Choroid plexus epithelial cell (primary cell): ENCODE results near the gene TPM3.
A peak's percentile ranks its signal among the peaks of the same experiment; 100 is the strongest.

Source experiments
- DNase-seq: peaks from one replicate; pipeline ENCODE4 v3.0.0-alpha.2; 2010; ENCODE audit warnings: low read depth
- H3K4me3 ChIP-seq: 2 replicates; pipeline ENCODE4 v1.5.1; 2011; ENCODE audit warnings: low read depth, mild to moderate bottlenecking, control low read depth, low read length, moderate library complexity
- TF ChIP-seq, protein P1 (sequence below): conservative IDR thresholded peaks from 2 replicates; pipeline ENCODE4 v1.5.1; 2011; ENCODE audit warnings: low read depth, mild to moderate bottlenecking, control low read depth, inconsistent platforms, low read length, moderate library complexity

TPM3 gene

DNA sequence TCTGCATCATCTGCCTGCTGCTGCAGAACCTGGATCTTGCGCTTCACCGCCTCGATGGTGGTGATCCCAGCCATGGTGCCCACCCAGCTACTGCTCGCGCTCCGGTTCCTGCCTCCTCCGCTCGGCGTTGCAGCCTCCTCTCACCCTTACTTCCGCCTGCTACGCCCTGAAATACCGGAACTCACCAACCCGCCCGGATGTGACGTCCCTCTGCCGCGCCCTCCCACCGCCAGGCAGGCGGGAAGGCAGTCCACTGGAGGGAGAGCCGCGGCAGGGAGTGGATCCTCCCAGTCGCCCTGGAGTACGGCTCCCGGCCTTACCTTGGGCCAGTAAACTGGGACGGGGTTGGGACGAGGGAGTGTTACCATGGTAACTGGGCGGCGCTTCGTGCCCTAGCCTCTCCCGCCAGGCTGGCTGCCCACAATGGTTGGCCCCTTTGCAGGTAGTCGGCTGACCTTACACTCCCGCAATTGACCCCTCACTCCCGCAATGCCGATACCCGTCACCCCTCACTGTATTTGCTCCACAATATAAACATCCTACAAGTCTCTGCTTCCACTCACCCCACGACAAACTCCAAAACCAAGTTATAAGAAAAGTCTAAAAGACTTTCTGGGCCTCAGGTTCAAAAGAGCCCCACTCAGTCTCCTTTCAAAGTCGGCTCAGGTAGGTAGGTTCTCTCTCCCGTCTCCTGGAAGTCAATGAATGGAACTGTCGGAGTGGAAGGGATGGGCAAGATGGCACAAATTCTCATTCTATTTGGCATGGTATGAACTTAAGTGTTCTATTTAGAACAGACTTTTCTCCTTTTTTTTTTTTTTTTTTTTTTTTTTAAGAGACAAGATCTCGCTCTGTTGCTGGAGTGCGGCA is 8.6 kb downstream of the TPM3 start:
- peak; percentile 96 for DNase-seq
- peak overlapping the region; percentile 96 for H3K4me3 ChIP-seq

DNA sequence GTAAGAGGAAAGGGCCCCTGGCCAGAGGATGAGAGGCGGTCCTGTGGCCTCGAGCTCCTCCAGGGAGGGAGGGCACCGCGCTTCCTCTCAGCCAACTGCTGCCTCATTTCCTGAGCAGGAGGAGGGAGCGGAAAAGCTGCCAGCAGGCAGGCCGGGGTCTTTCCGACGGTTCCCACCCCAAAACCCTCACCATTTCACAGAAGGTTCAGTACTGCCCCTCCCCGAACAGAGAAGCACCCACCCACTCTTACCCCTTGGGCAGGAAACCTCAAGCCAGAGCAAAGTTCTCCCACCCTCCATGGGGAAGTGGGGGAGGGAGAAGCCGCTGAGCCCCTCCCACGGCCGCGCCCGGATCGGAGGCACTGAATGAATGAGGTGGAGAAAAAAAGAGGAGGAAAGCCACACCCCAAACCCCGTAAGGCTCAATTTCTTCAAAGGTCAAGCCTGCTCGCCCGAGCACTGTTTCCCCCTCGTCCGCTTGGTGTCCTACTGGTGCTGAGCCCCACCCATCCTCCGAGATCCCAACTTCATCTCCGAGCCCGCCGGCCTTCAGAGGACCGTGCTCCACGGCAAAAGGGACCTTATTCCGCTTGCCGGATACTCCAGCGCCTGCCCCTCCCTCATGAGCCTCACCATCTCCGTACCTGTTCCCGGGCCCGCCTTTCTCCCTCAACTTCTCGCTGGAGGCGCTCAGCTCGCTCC is 9.4 kb downstream of the TPM3 start:
- H3K4me3 ChIP-seq, result peak overlapping the region; percentile 96
- DNase-seq, result no peak
- TF ChIP-seq, protein P1, sequence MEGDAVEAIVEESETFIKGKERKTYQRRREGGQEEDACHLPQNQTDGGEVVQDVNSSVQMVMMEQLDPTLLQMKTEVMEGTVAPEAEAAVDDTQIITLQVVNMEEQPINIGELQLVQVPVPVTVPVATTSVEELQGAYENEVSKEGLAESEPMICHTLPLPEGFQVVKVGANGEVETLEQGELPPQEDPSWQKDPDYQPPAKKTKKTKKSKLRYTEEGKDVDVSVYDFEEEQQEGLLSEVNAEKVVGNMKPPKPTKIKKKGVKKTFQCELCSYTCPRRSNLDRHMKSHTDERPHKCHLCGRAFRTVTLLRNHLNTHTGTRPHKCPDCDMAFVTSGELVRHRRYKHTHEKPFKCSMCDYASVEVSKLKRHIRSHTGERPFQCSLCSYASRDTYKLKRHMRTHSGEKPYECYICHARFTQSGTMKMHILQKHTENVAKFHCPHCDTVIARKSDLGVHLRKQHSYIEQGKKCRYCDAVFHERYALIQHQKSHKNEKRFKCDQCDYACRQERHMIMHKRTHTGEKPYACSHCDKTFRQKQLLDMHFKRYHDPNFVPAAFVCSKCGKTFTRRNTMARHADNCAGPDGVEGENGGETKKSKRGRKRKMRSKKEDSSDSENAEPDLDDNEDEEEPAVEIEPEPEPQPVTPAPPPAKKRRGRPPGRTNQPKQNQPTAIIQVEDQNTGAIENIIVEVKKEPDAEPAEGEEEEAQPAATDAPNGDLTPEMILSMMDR, result peak; percentile 10

More for the DNA sequence above, 8.6 kb downstream of the TPM3 start:
- TF ChIP-seq, protein P1, result no peak

DNA sequence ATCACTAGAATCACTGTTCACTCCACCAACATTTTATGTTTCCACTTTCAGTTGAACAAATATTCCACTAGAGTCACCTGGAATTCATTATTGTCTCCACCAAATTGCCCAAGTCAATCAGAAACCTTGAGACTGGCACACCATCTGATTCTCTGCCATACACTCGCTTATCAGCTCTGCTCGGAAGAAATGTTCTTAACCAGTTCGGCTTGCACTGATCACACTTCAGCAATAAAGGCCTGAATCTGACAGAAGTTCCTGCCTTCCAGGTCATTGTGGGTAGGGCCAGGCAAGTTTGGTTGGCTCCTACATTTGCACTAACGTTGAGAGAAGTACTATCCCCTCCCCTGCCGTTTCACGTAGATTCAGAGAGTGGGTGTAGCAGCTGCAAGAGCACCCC is 10.0 kb downstream of the TPM3 start:
- DNase-seq, result peak; percentile 90
- TF ChIP-seq, protein P1, result no peak
- peak overlapping the region; percentile 96 for H3K4me3 ChIP-seq

DNA sequence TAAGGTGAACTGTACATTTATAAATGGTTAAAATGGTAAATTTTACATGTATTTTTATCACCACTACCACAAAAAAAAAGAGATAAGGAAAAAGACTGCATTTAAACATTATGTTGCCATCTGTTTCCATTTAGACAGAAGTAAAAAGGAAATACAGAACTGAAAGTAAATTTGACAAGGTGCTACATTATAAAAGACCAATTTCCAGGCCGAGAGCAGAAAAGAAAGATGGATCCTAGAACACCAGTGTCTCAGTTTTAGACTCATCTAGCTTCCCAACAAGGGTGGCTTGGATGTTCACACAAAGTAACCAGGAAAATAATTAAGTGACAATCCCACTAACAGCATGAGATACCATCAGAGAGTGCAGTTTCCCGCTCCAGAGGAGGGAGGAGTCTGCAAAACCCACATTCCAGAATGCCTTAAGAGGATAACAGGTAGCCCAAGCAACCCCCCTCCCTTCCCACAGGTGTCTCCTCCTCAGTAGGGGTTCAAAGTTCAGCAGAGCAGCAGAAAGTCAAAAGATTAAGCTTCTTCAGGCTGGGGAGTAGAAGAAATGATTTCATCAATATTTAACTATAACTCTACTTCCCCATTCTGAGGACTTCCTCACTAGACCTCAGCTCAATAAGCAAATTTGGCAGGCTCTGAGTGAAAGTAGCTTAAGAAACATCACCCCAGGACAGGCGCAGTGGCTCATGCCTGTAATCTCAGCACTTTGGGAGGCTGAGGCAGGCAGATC is 11.8 kb downstream of the TPM3 start:
- no peak for DNase-seq
- H3K4me3 ChIP-seq, result no peak overlapping the region
- TF ChIP-seq, protein P1, result no peak

DNA sequence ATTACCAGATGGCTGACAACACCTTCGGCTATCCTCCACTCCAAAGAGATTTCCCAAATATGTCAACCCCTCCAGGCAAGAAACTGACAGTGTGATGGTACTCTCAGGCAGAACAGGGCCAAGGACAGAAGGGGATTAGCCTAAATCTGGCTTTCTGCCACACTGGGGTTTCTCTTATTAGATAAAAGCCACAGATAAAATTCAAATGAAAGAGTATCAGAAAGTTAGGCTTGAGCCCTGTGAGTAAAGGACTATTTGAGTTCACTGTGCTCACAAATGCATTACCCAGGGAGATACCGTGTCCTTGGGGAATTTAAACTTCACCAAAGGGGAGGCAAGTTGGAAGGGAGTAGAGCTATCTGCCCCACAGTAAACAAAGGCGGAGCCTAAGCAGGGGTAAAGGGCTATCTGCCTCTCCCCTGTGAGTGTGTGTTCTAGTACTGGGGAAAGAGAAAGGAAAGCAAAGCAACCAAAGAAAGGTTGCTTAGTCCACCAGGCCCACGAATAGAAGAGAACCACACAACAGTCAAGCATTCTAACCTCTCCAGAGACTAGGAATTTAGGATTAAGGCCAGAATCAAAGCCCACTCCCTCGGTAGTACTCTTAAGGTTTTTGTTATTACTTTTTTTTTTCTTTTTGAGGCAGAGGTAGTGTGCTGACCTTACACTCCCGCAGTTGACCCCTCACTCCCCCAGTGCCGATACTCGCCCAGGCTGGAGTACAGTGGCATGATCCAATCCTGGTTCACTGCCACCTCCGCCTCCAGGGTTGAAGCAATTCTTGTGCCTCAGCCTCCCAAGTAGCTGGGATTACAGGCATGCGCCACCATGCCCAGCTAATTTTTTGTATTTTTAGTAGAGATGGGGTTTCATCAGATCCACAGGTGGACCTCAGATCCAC is 12.7 kb downstream of the TPM3 start:
- no peak for DNase-seq
- TF ChIP-seq, protein P1, result no peak
- no peak overlapping the region for H3K4me3 ChIP-seq

DNA sequence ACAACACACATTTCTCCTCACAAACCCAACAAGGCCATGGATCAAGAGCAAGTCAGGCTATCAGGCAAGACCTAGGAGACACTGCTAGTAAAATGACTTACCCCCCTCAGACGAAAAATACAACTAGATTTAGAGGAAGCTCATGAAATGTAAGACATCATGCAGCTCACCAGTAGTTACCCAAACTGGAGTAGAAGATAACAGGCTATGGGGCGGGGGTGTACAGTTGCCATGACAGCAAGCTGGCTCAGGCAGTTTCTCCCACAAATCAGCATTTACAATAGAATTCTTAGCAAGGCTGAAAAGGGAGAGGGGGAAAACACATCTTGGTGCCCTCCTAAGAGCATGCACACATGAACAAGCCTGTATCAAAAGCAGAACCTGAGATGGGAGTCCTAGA is 13.9 kb downstream of the TPM3 start:
- peak; percentile 31 for DNase-seq
- no peak overlapping the region for H3K4me3 ChIP-seq
- TF ChIP-seq, protein P1, result no peak
